Epithelial cell of proximal tubule (primary cell): ENCODE data around the gene INAFM2. TPM values are rescaled to one million over a fixed set of nuclear protein-coding genes. Genes with fewer than 3 reads are reported as not detected.

Source experiments
- DNase-seq: peaks from one replicate; pipeline ENCODE4 v3.0.0-alpha.2; 2011; ENCODE audit warnings: low read depth
- H3K4me3 ChIP-seq: 2 replicates; pipeline ENCODE4 v1.5.1; 2011; ENCODE audit warnings: low read depth, mild to moderate bottlenecking, low read length
- total RNA-seq: library from RNA; depleted of rRNA; stranded (reverse); fragments of >200 nt; gene quantifications from 2 replicates; pipeline ENCODE4 v1.2.3, GENCODE V29; 2015
- TF ChIP-seq, protein P1 (sequence below): conservative IDR thresholded peaks from 2 replicates; pipeline ENCODE4 v1.5.1; 2012; ENCODE audit warnings: low read depth, mild to moderate bottlenecking, low read length

The INAFM2 gene
- total RNA-seq, 1 donor from 2014 or later, result 15.3 TPM

- DNase-seq, result no peak
- H3K4me3 ChIP-seq, result no peak overlapping the region
- TF ChIP-seq, protein P1, sequence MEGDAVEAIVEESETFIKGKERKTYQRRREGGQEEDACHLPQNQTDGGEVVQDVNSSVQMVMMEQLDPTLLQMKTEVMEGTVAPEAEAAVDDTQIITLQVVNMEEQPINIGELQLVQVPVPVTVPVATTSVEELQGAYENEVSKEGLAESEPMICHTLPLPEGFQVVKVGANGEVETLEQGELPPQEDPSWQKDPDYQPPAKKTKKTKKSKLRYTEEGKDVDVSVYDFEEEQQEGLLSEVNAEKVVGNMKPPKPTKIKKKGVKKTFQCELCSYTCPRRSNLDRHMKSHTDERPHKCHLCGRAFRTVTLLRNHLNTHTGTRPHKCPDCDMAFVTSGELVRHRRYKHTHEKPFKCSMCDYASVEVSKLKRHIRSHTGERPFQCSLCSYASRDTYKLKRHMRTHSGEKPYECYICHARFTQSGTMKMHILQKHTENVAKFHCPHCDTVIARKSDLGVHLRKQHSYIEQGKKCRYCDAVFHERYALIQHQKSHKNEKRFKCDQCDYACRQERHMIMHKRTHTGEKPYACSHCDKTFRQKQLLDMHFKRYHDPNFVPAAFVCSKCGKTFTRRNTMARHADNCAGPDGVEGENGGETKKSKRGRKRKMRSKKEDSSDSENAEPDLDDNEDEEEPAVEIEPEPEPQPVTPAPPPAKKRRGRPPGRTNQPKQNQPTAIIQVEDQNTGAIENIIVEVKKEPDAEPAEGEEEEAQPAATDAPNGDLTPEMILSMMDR, result no peak
Observed at GRCh38 chr15:40300367-40300766, 23.1 kb upstream of the INAFM2 start.

GRCh38 chr15:40300771-40301170 is 22.7 kb upstream of the INAFM2 start:
- TF ChIP-seq, protein P1, result no peak
- no peak for DNase-seq
- no peak overlapping the region for H3K4me3 ChIP-seq

- H3K4me3 ChIP-seq, result no peak overlapping the region
- TF ChIP-seq, protein P1, result no peak
- no peak for DNase-seq
Observed at GRCh38 chr15:40301467-40302179, 21.9 kb upstream of the INAFM2 start.

- H3K4me3 ChIP-seq, result no peak overlapping the region
- DNase-seq, result no peak
- TF ChIP-seq, protein P1, result no peak
Observed at GRCh38 chr15:40302288-40302886, 21.1 kb upstream of the INAFM2 start.

DNA sequence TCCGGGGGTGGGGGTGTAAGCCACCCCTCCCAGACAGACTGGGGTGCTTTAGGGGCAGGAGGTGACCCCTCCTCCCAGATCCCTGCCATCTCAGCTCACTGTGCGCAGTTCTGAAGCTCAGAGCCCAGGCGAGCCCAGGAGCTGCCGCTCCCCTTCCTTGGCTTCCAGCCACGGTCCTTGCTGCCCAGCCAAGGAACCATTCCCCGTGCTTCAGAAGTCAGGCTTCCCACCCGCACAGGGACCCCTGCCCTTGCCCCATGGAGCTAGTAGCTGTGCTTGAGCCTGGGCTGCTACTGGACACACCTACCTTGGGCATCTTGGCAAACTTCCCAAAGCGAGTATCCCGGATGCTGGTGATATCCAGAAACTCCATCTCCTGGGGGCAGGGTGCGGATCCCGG is 20.5 kb upstream of the INAFM2 start:
- DNase-seq, result no peak
- TF ChIP-seq, protein P1, result no peak
- H3K4me3 ChIP-seq, result no peak overlapping the region

GRCh38 chr15:40303576-40303975 is 19.9 kb upstream of the INAFM2 start:
- no peak overlapping the region for H3K4me3 ChIP-seq
- TF ChIP-seq, protein P1, result no peak
- no peak for DNase-seq

- H3K4me3 ChIP-seq, result no peak overlapping the region
- TF ChIP-seq, protein P1, result no peak
- no peak for DNase-seq
Observed at GRCh38 chr15:40305281-40305680, 18.2 kb upstream of the INAFM2 start.
